HG03280 (cell line): Measurements from ENCODE around the gene AMH.

ENCODE experiments used
- ATAC-seq: cut with Tn5 transposase; IDR thresholded peaks from one replicate; pipeline ENCODE4 v1.9.1; 2021; ENCODE audit warnings: mild to moderate bottlenecking, moderate library complexity; ENCODE audit not compliant: unreplicated experiment

The AMH gene

GRCh38 chr19:2221250-2221831 is 27.8 kb upstream of the AMH start:
- no peak for ATAC-seq

- ATAC-seq: no peak
Measured at GRCh38 chr19:2221918-2222317, 27.2 kb upstream of the AMH start.

GRCh38 chr19:2223391-2223790 is 25.7 kb upstream of the AMH start:
- ATAC-seq: no peak

- ATAC-seq: no peak
Measured at GRCh38 chr19:2223959-2224358, 25.2 kb upstream of the AMH start.

GRCh38 chr19:2224754-2225349 is 24.3 kb upstream of the AMH start:
- no peak for ATAC-seq

- ATAC-seq: no peak
Measured at GRCh38 chr19:2225415-2226050, 23.6 kb upstream of the AMH start.

GRCh38 chr19:2226051-2226839 is 22.9 kb upstream of the AMH start:
- no peak for ATAC-seq

- no peak for ATAC-seq
Measured at GRCh38 chr19:2226840-2227360, 22.2 kb upstream of the AMH start.

GRCh38 chr19:2227415-2228156 is 21.5 kb upstream of the AMH start:
- ATAC-seq: no peak

GRCh38 chr19:2228157-2229030 is 20.7 kb upstream of the AMH start:
- ATAC-seq: no peak

- ATAC-seq: no peak
Measured at GRCh38 chr19:2229103-2230032, 19.8 kb upstream of the AMH start.

- ATAC-seq: no peak
Measured at GRCh38 chr19:2230033-2230531, 19.0 kb upstream of the AMH start.

GRCh38 chr19:2230807-2231533 is 18.2 kb upstream of the AMH start:
- ATAC-seq: no peak

- ATAC-seq: no peak
Measured at GRCh38 chr19:2231621-2232221, 17.4 kb upstream of the AMH start.

- no peak for ATAC-seq
Measured at GRCh38 chr19:2232286-2233151, 16.6 kb upstream of the AMH start.

- ATAC-seq: no peak
Measured at GRCh38 chr19:2233601-2234280, 15.4 kb upstream of the AMH start.
